ENCODE data around the gene CCR9.
A peak's percentile ranks its signal among the peaks of the same experiment; 100 is the strongest.

Gene CCR9

DNA sequence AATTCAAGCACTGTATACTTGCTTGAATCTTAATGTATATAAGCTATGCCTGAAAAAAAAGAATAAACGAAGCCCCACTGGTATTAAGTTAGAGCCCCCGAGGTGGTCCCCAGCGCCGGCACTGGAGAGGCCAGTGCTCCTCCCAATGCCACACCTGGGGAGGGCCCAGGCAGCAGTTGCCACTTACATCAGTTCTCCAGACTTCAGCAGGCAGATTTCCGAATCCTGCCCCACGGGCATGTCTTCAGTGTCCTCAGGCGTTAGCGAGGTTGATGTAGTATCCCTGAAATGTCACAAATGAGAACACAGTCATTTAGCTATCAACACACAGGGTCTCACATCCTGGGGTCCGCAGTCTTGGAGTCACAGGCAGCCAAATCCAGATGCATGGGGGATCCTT lies 49.9 kb downstream of the CCR9 start:
- DNase-seq (ENCODE audit: low spot score) = no peak

DNA sequence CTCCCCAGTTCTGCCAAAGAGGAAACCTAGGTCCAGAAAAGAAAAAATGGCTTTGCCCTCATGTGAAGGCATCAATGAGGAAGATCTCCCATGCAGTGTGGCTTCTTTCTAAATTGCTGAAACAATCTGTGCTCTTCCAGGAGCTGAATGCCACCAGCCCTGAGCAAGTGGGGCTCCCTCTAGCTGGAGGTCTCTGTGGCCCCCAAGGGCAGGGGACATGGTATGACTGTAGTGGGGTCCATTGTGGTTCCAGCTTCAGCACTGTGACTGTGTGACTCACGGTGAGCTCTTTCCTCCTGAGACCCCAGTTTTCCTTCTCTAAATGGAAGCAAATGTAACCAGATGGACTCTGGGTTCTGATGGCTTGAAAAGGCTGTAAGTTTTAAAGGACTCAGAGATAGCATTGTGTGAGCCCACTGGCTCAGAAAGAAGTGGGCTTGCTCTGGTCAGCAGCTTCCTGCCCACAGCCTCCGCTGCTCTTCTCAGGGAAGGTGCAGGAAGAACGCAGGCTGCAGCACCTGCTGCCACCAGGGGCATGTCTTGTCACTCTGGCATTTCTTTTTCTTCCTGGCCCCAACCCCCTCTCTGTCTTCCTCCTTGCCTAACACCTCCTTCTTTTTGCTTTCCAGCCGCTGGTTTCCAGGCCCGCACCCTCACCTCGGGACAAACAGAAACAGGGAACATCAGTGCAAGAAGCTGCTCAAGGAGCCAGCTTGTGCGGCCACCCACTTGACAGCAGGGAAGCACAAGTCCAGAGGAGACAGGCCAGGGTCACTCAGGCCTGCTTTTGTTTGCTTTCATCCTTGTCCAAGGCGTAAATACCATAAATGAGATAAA lies 51.1 kb downstream of the CCR9 start:
- no peak for DNase-seq (ENCODE audit: low spot score)

- no peak for DNase-seq (ENCODE audit: low spot score)
Measured at GRCh38 chr3:45938043-45938435, 51.7 kb downstream of the CCR9 start.

DNA sequence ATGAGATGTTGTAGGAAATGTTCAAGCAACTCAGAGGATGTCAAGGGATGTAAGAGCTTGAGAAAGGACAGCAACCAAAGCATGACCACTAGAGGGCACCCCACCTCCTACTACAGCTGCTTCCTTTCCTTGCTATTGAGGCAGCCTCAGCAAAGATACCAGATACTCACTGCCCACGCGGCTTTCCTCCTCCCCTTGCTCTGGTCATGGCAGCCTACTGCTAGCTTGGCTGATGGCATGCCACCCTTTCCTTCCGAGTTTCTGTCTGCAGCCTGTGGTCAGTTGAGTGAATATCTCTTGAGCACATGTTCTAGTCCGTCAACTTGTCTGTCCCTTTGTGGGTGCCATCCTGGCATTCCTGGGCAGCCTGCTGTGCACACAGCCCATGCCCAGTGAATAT lies 52.5 kb downstream of the CCR9 start:
- DNase-seq (ENCODE audit: low spot score) = peak; percentile 88

DNA sequence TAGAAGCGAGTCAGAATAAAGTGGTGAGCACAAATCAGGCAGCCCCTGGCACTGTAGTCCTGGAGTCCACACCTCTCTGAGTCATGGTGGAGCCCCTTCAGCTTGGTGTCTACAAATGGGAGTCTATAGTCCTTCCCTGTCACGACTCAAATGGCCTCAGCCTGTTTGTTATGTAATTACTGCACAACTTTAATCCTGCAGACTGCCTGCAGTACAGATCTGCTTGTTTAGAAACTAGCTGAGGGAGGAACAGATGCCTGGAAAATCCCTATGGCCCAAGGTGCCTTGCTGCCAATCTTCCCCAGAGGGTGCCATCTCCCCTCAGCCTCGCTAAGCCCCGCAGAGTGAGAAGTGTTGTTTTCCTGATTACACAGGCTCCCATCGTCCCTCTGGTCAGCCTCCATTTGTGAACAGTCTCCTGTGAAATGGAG lies 53.0 kb downstream of the CCR9 start:
- no peak for DNase-seq (ENCODE audit: low spot score)

GRCh38 chr3:45940004-45940780 lies 53.8 kb downstream of the CCR9 start:
- no peak for DNase-seq (ENCODE audit: low spot score)

DNA sequence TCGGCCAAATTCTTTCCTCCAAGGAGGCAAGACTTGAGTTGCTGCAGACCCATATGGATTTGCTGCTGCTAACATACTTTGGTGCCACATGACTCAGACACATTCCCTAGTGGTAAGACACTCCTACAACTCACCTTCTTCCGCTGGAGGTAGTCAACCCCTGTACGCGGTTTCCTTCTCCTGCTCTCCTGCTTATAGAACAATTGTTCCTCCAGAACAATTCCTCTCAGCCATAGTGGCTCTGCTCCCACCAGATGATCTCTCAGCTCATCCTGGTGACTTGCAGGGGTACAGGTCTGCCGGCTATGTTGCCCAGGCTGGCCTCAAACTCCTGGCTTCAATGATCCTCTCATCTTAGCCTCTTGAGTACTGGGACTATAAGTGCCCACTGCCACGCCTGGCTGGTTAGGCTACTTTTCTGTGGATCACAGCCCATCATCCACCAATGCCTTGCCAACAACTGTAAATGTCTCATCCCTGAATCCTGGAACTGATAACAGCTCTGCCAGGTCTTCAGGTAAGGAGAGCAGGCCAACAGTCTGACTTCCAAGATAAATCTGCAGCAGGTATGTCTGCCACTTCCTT lies 54.5 kb downstream of the CCR9 start:
- DNase-seq (ENCODE audit: low spot score) = no peak

DNA sequence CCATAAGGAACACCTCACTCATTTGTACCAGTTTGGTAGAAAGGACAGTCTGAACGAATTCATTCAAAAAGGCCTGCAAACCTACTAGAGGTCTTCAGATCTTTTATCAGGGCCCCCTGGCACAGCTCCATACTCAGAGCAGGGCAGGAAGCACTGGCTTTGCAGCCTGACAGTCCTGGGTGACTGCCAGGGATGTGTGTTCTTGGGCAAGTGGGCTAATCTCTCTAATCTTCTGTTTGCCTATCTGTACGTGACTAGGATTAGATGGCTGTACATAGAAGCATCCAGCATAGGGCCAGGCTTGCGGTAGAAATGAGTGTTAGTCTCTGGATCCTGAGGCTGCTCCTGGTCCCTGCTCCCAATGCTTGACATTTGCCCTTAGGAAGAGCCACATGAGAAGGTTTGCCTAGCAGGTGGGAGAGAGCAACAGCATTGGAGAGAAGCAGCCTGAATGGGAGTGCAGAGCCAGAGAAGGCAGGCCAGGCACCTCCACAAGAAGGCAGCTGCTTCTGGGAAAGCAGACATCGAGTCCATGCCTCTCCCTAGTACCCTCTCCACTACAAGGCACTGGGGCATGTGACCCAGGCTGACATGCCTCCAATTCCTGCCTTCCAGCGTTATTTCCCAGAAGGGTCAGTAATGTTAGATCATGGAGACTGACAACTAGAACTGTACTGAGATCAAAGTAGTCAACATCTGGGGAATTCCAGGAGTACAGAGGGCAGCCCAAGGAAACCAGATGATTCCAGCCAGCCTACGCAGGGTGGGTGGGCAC lies 55.9 kb downstream of the CCR9 start:
- no peak for DNase-seq (ENCODE audit: low spot score)

GRCh38 chr3:45943207-45943846 lies 57.0 kb downstream of the CCR9 start, which contains the start of gene CXCR6:
CXCR6 (plus strand) TSS chr3:45943464; CDS start chr3:45946482, 3,018 bp downstream.
- peak; percentile 80 for DNase-seq (ENCODE audit: low spot score)

- DNase-seq (ENCODE audit: low spot score) = no peak
Measured at GRCh38 chr3:45944830-45945620, 58.7 kb downstream of the CCR9 start.

GRCh38 chr3:45946307-45946706 lies 60.0 kb downstream of the CCR9 start:
- no peak for DNase-seq (ENCODE audit: low spot score)

DNA sequence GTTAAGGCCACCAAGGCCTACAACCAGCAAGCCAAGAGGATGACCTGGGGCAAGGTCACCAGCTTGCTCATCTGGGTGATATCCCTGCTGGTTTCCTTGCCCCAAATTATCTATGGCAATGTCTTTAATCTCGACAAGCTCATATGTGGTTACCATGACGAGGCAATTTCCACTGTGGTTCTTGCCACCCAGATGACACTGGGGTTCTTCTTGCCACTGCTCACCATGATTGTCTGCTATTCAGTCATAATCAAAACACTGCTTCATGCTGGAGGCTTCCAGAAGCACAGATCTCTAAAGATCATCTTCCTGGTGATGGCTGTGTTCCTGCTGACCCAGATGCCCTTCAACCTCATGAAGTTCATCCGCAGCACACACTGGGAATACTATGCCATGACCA lies 60.5 kb downstream of the CCR9 start:
- peak; percentile 18 for DNase-seq (ENCODE audit: low spot score)

DNA sequence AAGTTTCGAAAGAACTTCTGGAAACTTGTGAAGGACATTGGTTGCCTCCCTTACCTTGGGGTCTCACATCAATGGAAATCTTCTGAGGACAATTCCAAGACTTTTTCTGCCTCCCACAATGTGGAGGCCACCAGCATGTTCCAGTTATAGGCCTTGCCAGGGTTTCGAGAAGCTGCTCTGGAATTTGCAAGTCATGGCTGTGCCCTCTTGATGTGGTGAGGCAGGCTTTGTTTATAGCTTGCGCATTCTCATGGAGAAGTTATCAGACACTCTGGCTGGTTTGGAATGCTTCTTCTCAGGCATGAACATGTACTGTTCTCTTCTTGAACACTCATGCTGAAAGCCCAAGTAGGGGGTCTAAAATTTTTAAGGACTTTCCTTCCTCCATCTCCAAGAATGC lies 61.0 kb downstream of the CCR9 start:
- DNase-seq (ENCODE audit: low spot score) = no peak

DNA sequence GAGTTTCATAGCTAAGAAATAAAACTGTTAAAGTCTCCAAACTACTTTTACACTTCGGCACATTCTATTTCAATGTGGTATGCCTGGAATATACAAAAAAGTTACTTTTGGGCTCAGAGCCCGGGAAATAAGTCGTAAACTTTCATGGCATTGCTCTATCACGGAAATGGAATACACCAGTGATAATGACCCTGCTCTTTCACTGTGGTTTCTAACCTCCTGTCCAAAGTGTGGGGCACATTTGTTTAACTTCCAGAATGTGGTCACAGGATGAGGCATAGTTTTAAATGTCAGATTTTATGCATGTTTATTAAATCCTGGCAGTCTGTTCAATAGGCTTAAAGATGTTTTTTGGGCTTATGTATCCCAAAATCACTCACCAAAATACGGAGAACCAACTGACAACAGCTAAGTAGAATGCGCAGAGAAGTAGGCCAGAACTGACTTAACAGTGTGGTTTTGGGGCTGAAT lies 62.0 kb downstream of the CCR9 start:
- no peak for DNase-seq (ENCODE audit: low spot score)

GRCh38 chr3:45948881-45949280 lies 62.5 kb downstream of the CCR9 start:
- DNase-seq (ENCODE audit: low spot score) = no peak

GRCh38 chr3:45949432-45949831 lies 63.1 kb downstream of the CCR9 start:
- no peak for DNase-seq (ENCODE audit: low spot score)

DNA sequence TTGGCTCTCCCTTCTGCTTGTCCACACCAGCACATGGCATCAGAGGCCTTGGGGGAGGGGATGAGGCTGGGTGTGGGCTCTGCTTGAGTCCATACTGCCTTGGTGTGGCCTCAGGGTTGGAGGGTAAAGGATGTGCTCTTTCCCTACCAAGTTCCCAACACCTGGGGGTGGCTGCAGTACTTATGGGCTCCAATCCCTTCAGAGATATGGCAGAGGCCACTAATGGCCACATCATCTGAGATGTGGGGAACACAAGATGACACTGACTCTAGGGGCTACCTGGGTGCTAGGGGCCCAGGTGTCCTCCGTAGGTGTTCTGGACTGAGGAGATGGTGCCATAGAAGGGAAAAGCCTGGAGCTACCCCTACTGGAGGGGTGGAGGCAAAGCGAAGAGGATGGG lies 63.8 kb downstream of the CCR9 start:
- no peak for DNase-seq (ENCODE audit: low spot score)

- DNase-seq (ENCODE audit: low spot score) = peak; percentile 61
Measured at GRCh38 chr3:45950686-45951600, 64.6 kb downstream of the CCR9 start.

DNA sequence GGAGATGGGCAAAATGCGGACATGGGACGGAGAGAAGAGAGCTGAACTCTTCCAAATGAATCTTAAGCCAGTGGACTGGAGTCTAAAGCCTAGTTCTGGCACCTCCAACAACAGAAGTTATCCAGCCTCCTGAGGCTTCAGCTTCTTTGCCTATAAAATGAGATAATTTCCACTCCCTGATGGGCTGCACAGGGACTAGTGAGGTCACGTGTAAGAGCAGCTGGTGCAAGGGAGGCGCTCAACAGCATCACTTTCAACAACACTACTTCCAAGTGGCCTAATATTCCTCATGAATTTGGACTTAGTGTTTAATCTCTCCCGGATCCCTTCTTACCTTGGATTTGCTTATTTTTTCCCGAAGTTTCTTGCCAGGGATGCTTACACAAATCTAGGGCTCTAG lies 65.6 kb downstream of the CCR9 start:
- no peak for DNase-seq (ENCODE audit: low spot score)

- no peak for DNase-seq (ENCODE audit: low spot score)
Measured at GRCh38 chr3:45952456-45952855, 66.1 kb downstream of the CCR9 start.

Measured in activated CD4-positive, alpha-beta T cell treated with anti-CD3 and anti-CD28 coated beads, Interleukin-2, Interleukin-4, amounts not matched to agents 100 ng/mL and 50 ng/mL, durations not matched to agents 16 hours and 8 hours (primary cell).